ENCODE data around the gene SDC1.

The SDC1 gene

GRCh38 chr2:20203521-20204225 lies 21.3 kb downstream of the SDC1 start:
- no peak for TF ChIP-seq ZFX (IDR thresholded peaks at IDR 0.05)
- TF ChIP-seq, protein P1, sequence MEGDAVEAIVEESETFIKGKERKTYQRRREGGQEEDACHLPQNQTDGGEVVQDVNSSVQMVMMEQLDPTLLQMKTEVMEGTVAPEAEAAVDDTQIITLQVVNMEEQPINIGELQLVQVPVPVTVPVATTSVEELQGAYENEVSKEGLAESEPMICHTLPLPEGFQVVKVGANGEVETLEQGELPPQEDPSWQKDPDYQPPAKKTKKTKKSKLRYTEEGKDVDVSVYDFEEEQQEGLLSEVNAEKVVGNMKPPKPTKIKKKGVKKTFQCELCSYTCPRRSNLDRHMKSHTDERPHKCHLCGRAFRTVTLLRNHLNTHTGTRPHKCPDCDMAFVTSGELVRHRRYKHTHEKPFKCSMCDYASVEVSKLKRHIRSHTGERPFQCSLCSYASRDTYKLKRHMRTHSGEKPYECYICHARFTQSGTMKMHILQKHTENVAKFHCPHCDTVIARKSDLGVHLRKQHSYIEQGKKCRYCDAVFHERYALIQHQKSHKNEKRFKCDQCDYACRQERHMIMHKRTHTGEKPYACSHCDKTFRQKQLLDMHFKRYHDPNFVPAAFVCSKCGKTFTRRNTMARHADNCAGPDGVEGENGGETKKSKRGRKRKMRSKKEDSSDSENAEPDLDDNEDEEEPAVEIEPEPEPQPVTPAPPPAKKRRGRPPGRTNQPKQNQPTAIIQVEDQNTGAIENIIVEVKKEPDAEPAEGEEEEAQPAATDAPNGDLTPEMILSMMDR (conservative IDR thresholded peaks at IDR 0.05), result no peak
- no peak overlapping the region for H3K27ac ChIP-seq

DNA sequence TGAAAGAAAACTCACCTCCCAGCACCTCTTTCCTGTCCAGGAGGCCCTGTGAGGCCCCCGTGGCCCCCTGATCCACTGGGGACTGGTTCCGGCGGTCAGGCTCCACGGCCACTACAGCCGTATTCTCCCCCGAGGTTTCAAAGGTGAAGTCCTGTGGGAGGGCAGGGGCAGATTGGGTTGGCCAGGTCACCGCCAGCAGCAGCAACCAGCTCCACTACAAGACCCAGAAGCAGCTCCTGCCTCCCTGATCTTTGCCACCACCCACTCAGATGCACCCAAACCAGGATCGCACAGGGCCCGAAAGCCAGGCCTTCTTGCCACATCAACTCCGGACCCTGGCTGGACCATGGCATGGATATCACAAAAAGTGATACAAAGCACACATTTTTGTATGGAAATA lies 21.9 kb downstream of the SDC1 start:
- no peak for TF ChIP-seq ZFX (IDR thresholded peaks at IDR 0.05)
- TF ChIP-seq, protein P1 (conservative IDR thresholded peaks at IDR 0.05), result no peak
- H3K27ac ChIP-seq, result no peak overlapping the region

DNA sequence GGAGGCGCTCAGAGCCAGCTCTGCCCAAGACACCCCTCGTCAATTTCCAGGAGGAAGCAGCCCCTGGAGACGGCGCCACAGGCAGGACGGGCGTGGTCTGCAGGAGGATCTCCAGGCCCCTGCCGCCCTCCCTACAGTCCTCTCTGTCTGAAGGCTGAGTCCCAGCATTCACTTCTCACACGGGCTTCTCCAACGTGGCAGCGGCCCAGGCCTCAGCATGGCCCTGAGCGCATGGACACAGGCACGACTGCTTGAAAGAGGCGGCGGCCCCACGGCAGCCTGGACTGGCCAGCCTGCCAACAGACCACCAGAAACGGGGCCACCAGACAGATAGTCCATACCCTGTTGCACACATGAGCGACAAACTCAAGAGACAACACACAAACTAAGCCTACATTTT lies 23.3 kb downstream of the SDC1 start:
- H3K27ac ChIP-seq, result no peak overlapping the region
- TF ChIP-seq, protein P1 (conservative IDR thresholded peaks at IDR 0.05), result no peak

- no peak overlapping the region for H3K27ac ChIP-seq
Observed at GRCh38 chr2:20200697-20201555, 24.0 kb downstream of the SDC1 start.

GRCh38 chr2:20199633-20200270 lies 25.2 kb downstream of the SDC1 start:
- TF ChIP-seq, protein P1 (conservative IDR thresholded peaks at IDR 0.05), result no peak
- no peak for TF ChIP-seq ZFX (IDR thresholded peaks at IDR 0.05)
- no peak overlapping the region; the same call in 1 of the 2 replicates for H3K27ac ChIP-seq

More at GRCh38 chr2:20200697-20201555, 24.0 kb downstream of the SDC1 start:
- TF ChIP-seq, protein P1 (conservative IDR thresholded peaks at IDR 0.05), result no peak
- TF ChIP-seq ZFX (IDR thresholded peaks at IDR 0.05), result no peak

- peak overlapping the region; percentile 85 for H3K27ac ChIP-seq
- TF ChIP-seq, protein P1 (conservative IDR thresholded peaks at IDR 0.05), result no peak
- no peak for TF ChIP-seq ZFX (IDR thresholded peaks at IDR 0.05)
Observed at GRCh38 chr2:20198796-20199632, 25.9 kb downstream of the SDC1 start.

Data from C4-2B (cell line).